ENCODE results near the gene DOCK4.

DOCK4 gene

GRCh38 chr7:112083776-112084355 is 122.3 kb downstream of the DOCK4 start:
- H3K4me3 ChIP-seq (ENCODE audit: low read length, poor library complexity, severe bottlenecking) = no peak overlapping the region
- no peak overlapping the region for H2AFZ ChIP-seq (ENCODE audit: low read length)
- H4K20me1 ChIP-seq (ENCODE audit: insufficient read depth, low read length, poor library complexity, severe bottlenecking) = no peaks in the 10 kb centered on the region
- no peaks in the 10 kb centered on the region for H3K4me1 ChIP-seq (ENCODE audit: insufficient read depth, low read length, poor library complexity, severe bottlenecking)
- no peaks in the 10 kb centered on the region for H3K79me2 ChIP-seq (ENCODE audit: insufficient read depth, low read length)
- no peak overlapping the region for H3K9ac ChIP-seq (ENCODE audit: low read depth, low read length, poor library complexity, severe bottlenecking)
- no peaks in the 10 kb centered on the region for H3K9me2 ChIP-seq (replicated peaks; ENCODE audit: low read depth, low read length)
- no peak for TF ChIP-seq EZH2phosphoT487 (IDR thresholded peaks at IDR 0.05; ENCODE audit: borderline replicate concordance)
- TF ChIP-seq CTCF (conservative IDR thresholded peaks at IDR 0.05; ENCODE audit: low read length) = no peak
- no peaks in the 10 kb centered on the region for H3F3A ChIP-seq (ENCODE audit: low read depth)
- H3K27me3 ChIP-seq (ENCODE audit: insufficient read depth, low read length, poor library complexity, severe bottlenecking) = no peaks in the 10 kb centered on the region
- no peaks in the 10 kb centered on the region for H3K9me3 ChIP-seq (ENCODE audit: insufficient read depth, low read depth, low read length)
- H3K36me3 ChIP-seq (ENCODE audit: insufficient read depth, low read length) = no peaks in the 10 kb centered on the region
- H3K4me2 ChIP-seq (ENCODE audit: low read depth, low read length, poor library complexity, severe bottlenecking) = no peak overlapping the region

DNA sequence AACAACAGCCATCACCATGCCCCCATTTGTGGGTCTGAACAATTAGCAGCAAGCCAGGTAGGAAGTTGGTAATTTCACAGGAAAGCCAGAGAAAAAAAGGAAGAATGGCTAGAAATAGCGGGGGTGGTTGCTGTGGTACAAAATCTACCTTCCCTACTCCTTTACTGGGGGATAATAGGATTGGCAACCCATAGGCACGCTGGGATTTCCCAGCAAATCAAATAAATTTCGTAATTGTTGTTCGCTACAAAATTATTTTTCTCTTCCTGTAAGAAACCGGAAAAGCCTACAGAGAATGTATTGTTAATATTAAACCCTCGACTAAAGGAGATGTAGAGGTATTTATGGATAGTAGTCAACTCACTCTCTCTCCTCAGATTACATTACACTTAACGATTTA is 123.9 kb downstream of the DOCK4 start:
- Histone ChIP-seq H3K4me1 (ENCODE audit: insufficient read depth, low read length, poor library complexity, severe bottlenecking) (no peaks in the 10 kb centered on the region), H3K9me3 (ENCODE audit: insufficient read depth, low read depth, low read length) (no peaks in the 10 kb centered on the region), H3K36me3 (ENCODE audit: insufficient read depth, low read length) (no peaks in the 10 kb centered on the region), H3K4me3 (ENCODE audit: low read length, poor library complexity, severe bottlenecking) (no peak overlapping the region), H3K9me2 (replicated peaks; ENCODE audit: low read depth, low read length) (no peaks in the 10 kb centered on the region), H3K4me2 (ENCODE audit: low read depth, low read length, poor library complexity, severe bottlenecking) (no peak overlapping the region), H4K20me1 (ENCODE audit: insufficient read depth, low read length, poor library complexity, severe bottlenecking) (no peaks in the 10 kb centered on the region), H3K9ac (ENCODE audit: low read depth, low read length, poor library complexity, severe bottlenecking) (no peak overlapping the region), H3F3A (ENCODE audit: low read depth) (no peaks in the 10 kb centered on the region), H3K79me2 (ENCODE audit: insufficient read depth, low read length) (no peaks in the 10 kb centered on the region), H2AFZ (ENCODE audit: low read length) (no peak overlapping the region), H3K27me3 (ENCODE audit: insufficient read depth, low read length, poor library complexity, severe bottlenecking) (no peaks in the 10 kb centered on the region)
- TF ChIP-seq EZH2phosphoT487 (IDR thresholded peaks at IDR 0.05; ENCODE audit: borderline replicate concordance) (no peak), CTCF (conservative IDR thresholded peaks at IDR 0.05; ENCODE audit: low read length) (no peak)

DNA sequence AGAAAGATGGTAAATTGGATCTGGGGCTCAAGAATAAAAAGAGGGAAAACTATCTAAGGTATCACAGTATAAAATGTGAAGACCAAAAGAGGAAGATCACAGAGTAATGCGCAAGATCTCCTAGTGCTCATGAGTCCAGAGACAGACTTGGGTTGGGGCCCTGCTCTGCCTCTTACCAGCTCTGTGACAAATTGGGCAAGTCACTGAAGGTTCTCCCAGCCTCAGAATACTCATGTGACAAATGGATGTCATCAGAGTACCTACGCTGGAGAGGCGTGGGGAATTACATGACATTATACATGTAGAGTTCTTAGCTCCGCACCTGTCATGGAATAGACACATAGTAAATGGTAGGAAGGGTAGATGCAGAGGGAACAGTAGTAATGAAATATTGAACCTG is 124.4 kb downstream of the DOCK4 start:
- no peak overlapping the region for H3K4me2 ChIP-seq (ENCODE audit: low read depth, low read length, poor library complexity, severe bottlenecking)
- no peaks in the 10 kb centered on the region for H4K20me1 ChIP-seq (ENCODE audit: insufficient read depth, low read length, poor library complexity, severe bottlenecking)
- no peaks in the 10 kb centered on the region for H3K36me3 ChIP-seq (ENCODE audit: insufficient read depth, low read length)
- no peaks in the 10 kb centered on the region for H3F3A ChIP-seq (ENCODE audit: low read depth)
- no peaks in the 10 kb centered on the region for H3K27me3 ChIP-seq (ENCODE audit: insufficient read depth, low read length, poor library complexity, severe bottlenecking)
- H3K79me2 ChIP-seq (ENCODE audit: insufficient read depth, low read length) = no peaks in the 10 kb centered on the region
- no peak overlapping the region for H3K4me3 ChIP-seq (ENCODE audit: low read length, poor library complexity, severe bottlenecking)
- H2AFZ ChIP-seq (ENCODE audit: low read length) = no peak overlapping the region
- no peak overlapping the region for H3K9ac ChIP-seq (ENCODE audit: low read depth, low read length, poor library complexity, severe bottlenecking)
- H3K9me3 ChIP-seq (ENCODE audit: insufficient read depth, low read depth, low read length) = no peaks in the 10 kb centered on the region
- no peaks in the 10 kb centered on the region for H3K4me1 ChIP-seq (ENCODE audit: insufficient read depth, low read length, poor library complexity, severe bottlenecking)
- TF ChIP-seq CTCF (conservative IDR thresholded peaks at IDR 0.05; ENCODE audit: low read length) = no peak
- no peaks in the 10 kb centered on the region for H3K9me2 ChIP-seq (replicated peaks; ENCODE audit: low read depth, low read length)
